ENCODE measurements around the gene NAALADL2.

Gene NAALADL2

GRCh38 chr3:175479800-175480199, 620.7 kb downstream of the NAALADL2 start:
- no peak for DNase-seq (ENCODE audit: low read depth, low spot score)
- in situ Hi-C loops (cut with HindIII; ENCODE audit: low sequenced_read_pairs), result no loop called here
- no peak overlapping the region for H3K4me3 ChIP-seq (ENCODE audit: low read depth, low read length)
- no peak for TF ChIP-seq CTCF (IDR thresholded peaks at IDR 0.05; ENCODE audit: low read depth, low read length)

- in situ Hi-C loops (cut with HindIII; ENCODE audit: low sequenced_read_pairs), result no loop called here
- H3K4me3 ChIP-seq (ENCODE audit: low read depth, low read length), result no peak overlapping the region
- TF ChIP-seq CTCF (IDR thresholded peaks at IDR 0.05; ENCODE audit: low read depth, low read length), result no peak
- DNase-seq (ENCODE audit: low read depth, low spot score), result no peak
These were observed 625.5 kb downstream of the NAALADL2 start for GRCh38 chr3:175484666-175485065.

- DNase-seq (ENCODE audit: low read depth, low spot score), result no peak
- TF ChIP-seq CTCF (IDR thresholded peaks at IDR 0.05; ENCODE audit: low read depth, low read length), result no peak
- H3K4me3 ChIP-seq (ENCODE audit: low read depth, low read length), result no peak overlapping the region
- in situ Hi-C loops (cut with HindIII; ENCODE audit: low sequenced_read_pairs), result no loop called here
These were observed 626.3 kb downstream of the NAALADL2 start for GRCh38 chr3:175485436-175485835.

- no peak for DNase-seq (ENCODE audit: low read depth, low spot score)
- in situ Hi-C loops (cut with HindIII; ENCODE audit: low sequenced_read_pairs), result no loop called here
- H3K4me3 ChIP-seq (ENCODE audit: low read depth, low read length), result no peak overlapping the region
- no peak for TF ChIP-seq CTCF (IDR thresholded peaks at IDR 0.05; ENCODE audit: low read depth, low read length)
These were observed 627.1 kb downstream of the NAALADL2 start for GRCh38 chr3:175486255-175486654.

- DNase-seq (ENCODE audit: low read depth, low spot score), result no peak
- no peak for TF ChIP-seq CTCF (IDR thresholded peaks at IDR 0.05; ENCODE audit: low read depth, low read length)
- H3K4me3 ChIP-seq (ENCODE audit: low read depth, low read length), result no peak overlapping the region
- in situ Hi-C loops (cut with HindIII; ENCODE audit: low sequenced_read_pairs), result no loop called here
These were observed 630.3 kb downstream of the NAALADL2 start for GRCh38 chr3:175489406-175489805.

GRCh38 chr3:175493301-175493700, 634.2 kb downstream of the NAALADL2 start:
- no peak overlapping the region for H3K4me3 ChIP-seq (ENCODE audit: low read depth, low read length)
- in situ Hi-C loops (cut with HindIII; ENCODE audit: low sequenced_read_pairs), result no loop called here
- DNase-seq (ENCODE audit: low read depth, low spot score), result no peak
- TF ChIP-seq CTCF (IDR thresholded peaks at IDR 0.05; ENCODE audit: low read depth, low read length), result no peak

GRCh38 chr3:175495331-175495730, 636.2 kb downstream of the NAALADL2 start:
- no peak for DNase-seq (ENCODE audit: low read depth, low spot score)
- TF ChIP-seq CTCF (IDR thresholded peaks at IDR 0.05; ENCODE audit: low read depth, low read length), result no peak
- no peak overlapping the region for H3K4me3 ChIP-seq (ENCODE audit: low read depth, low read length)
- in situ Hi-C loops (cut with HindIII; ENCODE audit: low sequenced_read_pairs), result no loop called here
